Endometrial microvascular endothelial cells (primary cell): ENCODE measurements around the gene SAMD1. TPM values are rescaled to one million over a fixed set of nuclear protein-coding genes. Genes with fewer than 3 reads are reported as not detected.

Experiments
- in situ Hi-C: cut with HindIII; loops from 2 replicates; pipeline ENCODE4 v1.10.0; 2017; ENCODE audit warnings: low sequenced_read_pairs, low pct_unique_long_range_greater_than_20kb; ENCODE audit errors: inconsistent ontology term
- total RNA-seq: library from RNA; depleted of rRNA; stranded (reverse); fragments of >200 nt; gene quantifications from one replicate; pipeline ENCODE4 v1.2.3, GENCODE V29; 2015; ENCODE audit errors: inconsistent ontology term

The SAMD1 gene
- 20.3 TPM for total RNA-seq

DNA sequence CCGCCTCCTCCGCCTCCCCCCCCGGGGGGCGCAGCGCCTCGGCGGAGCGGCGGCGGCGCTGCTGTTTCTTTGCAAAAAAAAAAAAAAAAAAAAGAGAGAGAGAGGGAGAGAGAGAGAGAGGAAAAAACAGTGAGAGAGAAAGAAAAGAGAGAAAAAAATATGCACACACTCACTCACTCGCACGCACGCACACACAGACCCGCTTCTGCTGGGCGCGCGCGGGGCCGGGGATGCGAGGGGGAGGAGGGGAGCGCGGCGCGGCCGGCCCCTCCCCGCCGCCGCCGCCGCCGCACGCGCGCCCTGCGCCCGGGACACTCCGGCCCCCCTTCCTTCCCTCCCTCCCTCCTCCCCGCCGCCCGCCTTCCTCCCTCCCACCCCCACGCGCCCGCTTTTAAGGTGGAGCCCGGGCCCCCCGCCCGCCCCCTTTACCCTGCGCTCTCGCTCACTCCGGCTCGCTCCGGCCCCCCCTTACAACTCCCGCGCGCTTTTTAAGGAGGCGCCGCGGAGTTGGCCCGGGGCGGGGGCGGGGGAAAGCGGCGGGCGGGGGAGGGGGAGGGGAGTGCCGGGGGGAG, at the start of gene SAMD1:
Gene SAMD1, minus strand, starts transcription at position 243 of the 572 bp plus-strand sequence.
- in situ Hi-C loops = loop anchor here (25.0 kb wide), 1 partner anchor 203 kb away; the partner anchor contains the start of gene NANOS3

- in situ Hi-C loops = no loop called here
Observed at GRCh38 chr19:14139944-14140343, 49.4 kb upstream of the SAMD1 start.

DNA sequence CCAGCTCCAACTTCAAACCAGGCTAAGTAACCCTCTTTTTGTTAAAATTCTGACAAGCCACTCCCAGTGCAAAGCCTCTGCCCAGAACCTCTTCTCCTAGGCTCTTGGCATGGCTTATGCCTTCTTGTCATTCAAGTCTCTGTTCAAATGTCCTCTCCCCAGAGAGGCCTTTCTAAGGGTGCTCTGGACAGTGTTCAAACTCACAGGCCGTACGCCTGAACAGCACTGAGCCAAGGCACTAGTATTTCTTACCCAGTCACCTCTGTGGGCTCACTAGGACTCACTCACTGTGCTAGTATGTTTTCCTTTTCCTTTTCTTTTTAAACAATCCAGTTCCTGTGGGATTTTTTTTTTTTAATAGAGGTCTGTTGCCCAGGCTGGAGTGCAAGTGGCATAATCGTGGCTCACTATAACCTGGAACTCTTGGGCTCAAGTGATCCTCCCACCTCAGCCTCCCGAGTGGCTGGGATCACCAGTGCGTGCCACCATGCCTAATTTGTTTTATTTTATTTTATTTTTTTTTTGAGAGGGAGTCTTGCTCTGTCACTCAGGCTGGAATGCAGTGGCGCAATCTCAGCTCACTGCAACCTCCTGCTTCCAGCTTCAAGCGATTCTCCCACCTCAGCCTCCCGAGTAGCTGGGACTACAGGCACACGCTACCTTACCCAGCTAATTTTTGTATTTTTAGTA, 48.2 kb upstream of the SAMD1 start:
- in situ Hi-C loops = no loop called here

DNA sequence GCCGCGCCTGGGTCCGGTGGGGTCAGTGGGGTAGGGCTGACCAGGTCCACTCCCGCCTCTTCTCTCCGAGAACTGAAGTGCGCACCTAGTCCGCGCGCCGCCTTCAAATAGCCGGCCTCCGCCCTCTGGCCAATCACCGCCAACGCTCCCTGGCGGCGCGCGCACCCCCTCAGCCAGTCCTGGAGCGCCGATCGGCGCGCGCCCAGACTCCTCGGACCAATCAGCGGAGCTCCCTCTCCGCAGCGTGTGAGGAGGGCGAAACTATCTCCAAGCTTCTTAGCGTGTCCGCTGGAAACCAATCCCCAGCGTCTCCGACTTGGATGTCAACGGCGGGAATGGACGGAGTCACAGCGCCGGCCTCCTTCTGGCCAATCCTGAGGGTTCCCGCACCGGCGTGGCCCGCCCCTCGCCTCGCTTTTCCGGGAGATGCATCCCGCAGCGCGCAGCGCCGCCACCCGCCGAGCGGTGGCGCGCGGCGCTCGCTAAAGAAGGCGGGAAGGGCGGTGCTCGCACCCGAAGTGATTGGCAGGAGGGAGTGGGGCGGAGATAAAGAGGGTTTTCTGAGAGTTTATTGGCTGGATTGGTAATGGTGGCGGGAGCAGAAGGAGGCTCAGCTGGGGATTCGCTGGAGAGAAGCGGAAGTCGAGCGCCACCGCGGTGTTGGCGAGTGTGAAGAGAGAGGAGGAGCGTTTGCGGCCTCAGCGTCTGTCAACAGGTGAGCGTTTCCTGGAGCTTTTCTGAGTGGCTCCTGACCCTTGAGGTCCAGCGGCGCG, 46.1 kb upstream of the SAMD1 start, which contains the start of gene ASF1B:
Gene ASF1B, minus strand, starts transcription at position 81 of the 773 bp plus-strand sequence. CDS start 133 bp downstream, outside the sequence.
- in situ Hi-C loops = no loop called here

GRCh38 chr19:14135985-14136508, 45.5 kb upstream of the SAMD1 start:
- in situ Hi-C loops = no loop called here

DNA sequence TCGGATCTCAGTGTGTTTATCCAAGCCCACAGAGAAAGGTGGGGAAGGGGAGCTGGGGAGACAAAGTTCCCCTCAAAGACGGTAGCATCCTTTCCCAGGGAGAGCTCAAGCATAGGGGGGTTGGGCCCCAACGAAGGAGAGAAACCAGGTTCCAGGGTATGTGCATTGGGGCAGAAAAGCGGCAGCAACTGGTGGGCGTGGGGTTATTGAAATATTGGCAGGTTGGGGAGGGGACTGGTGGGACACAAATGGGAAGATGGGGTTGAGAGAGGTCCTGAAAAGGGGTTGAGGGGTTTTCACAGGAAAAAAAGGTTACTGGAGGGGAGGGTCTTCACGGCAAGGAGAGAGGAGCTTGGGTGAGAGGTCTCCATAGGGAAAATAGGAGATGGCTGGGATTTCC, 44.8 kb upstream of the SAMD1 start:
- in situ Hi-C loops = no loop called here

- in situ Hi-C loops = no loop called here
Observed at GRCh38 chr19:14127929-14128509, 37.5 kb upstream of the SAMD1 start.

DNA sequence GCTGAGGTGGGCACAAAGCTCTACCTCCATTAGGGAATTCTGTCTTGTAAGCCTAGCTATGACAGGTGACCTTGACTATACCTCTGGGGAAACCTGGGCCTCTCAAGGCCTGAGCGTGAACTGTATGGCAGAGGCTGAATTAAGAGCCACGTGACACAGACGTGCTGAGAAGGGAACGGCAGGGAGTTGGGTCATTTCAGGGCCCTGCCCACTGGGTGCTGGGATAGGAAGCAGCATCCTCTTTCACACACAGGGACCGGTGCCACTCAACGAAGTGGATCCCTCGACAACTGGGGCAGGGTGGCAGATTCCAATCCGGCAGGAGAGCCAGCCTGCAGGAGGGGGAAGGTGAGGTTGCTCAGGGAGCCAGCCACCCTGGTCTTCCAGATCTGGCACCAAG, 36.6 kb upstream of the SAMD1 start:
- in situ Hi-C loops = no loop called here

- in situ Hi-C loops = no loop called here
Observed at GRCh38 chr19:14122924-14123323, 32.4 kb upstream of the SAMD1 start.

GRCh38 chr19:14120497-14120780, 29.9 kb upstream of the SAMD1 start:
- in situ Hi-C loops = no loop called here

GRCh38 chr19:14119644-14120496, 29.3 kb upstream of the SAMD1 start:
- in situ Hi-C loops = no loop called here

GRCh38 chr19:14119146-14119545, 28.6 kb upstream of the SAMD1 start:
- in situ Hi-C loops = no loop called here

DNA sequence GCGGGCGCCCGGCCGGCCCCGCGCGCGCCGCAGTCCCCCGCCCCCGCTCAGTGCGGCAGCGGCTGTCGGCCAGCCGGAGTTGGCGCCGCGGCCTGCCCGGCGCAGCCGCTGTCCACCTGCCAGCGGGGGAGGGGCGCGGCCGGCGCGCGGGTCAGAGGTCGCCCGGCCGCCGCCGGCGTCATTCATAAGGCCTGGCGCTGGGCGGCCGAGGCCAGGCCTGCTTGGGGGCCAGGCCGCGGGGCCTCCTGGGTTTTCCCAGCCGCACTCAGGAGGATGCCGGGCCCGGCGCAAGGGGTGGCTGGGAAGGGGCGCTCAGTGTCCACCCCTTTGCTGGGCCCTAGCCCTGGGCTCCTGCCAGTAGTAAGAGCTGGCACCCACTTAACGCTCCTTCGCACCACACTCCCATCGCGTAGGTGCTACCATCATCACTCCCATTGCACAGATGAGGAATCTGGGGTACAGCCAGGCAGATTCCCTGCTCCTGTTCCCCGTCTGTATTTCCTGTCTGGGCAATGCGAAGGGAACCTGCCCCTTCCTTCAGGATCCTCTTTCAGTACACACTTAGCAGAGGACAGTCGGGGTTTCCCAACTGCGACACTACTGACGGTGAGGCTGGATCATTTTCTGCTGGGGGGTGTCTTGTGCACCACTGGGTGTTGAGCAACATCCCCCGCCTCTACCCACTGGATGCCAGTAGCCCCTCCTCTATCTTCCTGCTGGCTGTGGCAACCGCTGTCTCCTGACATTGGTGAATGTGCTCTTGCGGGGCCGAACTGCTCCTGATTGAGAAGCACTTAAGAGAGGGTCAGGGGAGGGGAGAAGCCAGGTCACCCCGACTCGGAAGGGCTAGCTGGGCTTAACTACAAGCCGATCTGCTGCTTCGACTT, 27.9 kb upstream of the SAMD1 start:
- in situ Hi-C loops = no loop called here

DNA sequence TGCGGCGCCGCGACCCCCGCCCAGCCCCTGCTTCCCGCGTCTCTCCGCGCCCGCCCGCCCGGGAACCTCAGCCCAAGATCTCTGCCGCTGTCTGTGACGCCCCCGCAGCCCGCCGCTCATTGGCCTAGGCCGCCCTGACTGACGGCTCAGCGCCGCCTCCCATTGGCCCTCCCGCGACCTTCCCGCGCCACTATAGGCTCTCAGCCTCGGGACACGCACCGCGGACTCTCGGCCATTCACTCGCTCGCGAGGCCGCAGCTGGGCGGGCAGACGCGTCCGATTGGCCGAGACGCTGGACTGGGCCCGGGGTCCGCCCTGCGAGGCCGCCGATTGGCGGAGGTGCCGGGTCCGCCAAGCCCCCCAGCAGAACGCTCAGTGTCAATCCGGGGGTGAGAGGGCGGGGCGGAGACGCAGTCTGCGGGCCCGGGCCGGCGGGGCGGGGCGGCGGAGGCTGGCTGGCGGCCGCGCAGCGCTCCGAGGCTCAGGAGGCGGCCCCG, 27.2 kb upstream of the SAMD1 start, which contains the start of gene PRKACA:
Gene PRKACA, minus strand, starts transcription at position 95 of the 497 bp plus-strand sequence. CDS start 215 bp downstream, outside the sequence.
- in situ Hi-C loops = no loop called here

DNA sequence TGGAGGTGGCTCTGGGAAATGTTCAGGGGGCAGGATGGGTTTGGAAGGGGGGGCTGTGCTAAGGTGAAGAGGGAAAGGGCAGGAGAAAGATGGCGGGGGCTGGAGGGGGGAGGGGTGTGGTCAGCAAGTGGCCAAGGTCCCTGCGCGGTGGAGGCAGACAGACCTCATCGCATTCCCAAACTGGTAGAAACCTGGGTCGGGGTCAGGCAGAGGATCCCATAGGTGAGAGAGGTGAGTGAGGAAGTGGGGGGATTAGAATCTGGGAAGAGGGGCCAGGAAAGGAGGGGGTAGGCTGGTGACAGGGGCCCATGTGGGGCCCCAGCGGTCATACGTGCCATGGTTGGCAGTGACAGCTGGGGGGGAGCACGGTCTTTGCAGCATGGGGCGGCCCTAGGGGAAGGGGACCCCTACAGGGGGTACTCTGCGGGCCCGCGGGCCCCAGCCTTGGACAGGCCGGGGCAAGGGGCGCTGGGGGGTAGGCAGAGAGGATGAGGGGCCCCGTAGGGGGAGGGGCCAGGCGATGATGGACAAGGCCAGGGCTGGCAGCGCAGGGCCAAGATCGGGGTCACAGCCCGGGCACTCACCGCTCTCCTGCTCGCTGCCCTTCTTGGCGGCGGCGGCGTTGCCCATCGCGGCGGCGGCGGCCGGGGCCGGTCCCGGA, 26.5 kb upstream of the SAMD1 start:
- in situ Hi-C loops = no loop called here

GRCh38 chr19:14116525-14116917, 26.0 kb upstream of the SAMD1 start:
- in situ Hi-C loops = no loop called here

GRCh38 chr19:14115756-14116155, 25.2 kb upstream of the SAMD1 start:
- in situ Hi-C loops = no loop called here
